ENCODE measurements around the gene MRPL18. TPM values are rescaled to one million over a fixed set of nuclear protein-coding genes. Genes with fewer than 3 reads are reported as not detected.

Gene MRPL18
- total and polyA plus RNA-seq, 9 of the 15 experiments (the other 6 are each of a cell fraction or from before 2014, with no cell fraction given) = 149 to 456 (median 196) TPM

DNA sequence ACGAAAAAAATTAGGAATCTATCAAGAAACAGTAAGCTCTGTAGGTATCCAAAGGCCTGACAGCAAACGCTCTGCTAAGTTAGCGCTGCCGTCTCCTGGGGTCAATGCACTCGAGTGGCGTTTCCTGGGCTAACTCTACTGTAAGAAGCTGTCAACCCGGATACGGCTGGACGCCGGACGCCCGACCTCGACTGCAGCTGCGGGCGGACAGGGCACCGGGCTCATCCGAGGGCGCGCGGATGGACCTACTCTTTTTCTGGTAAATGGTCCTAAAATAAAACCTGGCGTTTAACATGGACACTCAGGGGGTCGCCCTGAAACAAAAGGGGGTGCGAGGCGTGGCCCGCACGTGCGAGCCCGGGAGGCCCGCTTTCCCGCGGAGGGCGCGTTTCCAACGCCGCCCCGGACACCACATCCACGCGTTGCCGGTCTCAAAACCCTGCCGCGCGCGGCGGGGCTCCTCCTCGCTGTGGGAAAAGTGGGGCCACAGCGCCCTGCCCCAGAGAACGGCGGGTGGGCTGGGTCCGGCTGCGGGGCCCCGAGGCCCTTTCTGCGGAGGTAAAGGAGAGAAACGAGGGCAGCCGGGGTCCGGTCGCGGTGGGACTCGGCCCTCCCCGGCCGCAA is 1.4 kb upstream of the MRPL18 start:
- H3K27me3 ChIP-seq (ENCODE audit: control insufficient read depth in 2 of 2, insufficient read depth in 2 of 2, low read length in 2 of 2) = no peaks in the 10 kb centered on the region
- intact Hi-C loops (cut with micrococcal nuclease) = loop anchor here (1.0 to 2.0 kb wide), 3 partner anchors 17 to 312 kb away; no protein-coding TSS in a partner anchor
- H3K9me1 ChIP-seq (ENCODE audit: control insufficient read depth, insufficient read depth, low read length) = no peaks in the 10 kb centered on the region
- H4K20me1 ChIP-seq (replicated peaks; ENCODE audit: control insufficient read depth, insufficient read depth, low read length) = peaks cover 20% of the 10 kb centered on the region; the same call in 1 of the 2 replicates
- peak; percentile 48 to 74 (median 68) for DNase-seq (ENCODE audit: extremely low read depth in 1 of 4, low spot score in 3 of 4)
- FAIRE-seq = no peak
- ChIA-PET CTCF (ENCODE audit: low intra/inter-chr PET ratio) (interaction anchor here (1.4 kb wide), 1 partner anchor 97 kb away, joined by 3 read pairs; no protein-coding TSS in a partner anchor), POLR2A (interaction anchor here (0.6 to 4.6 kb wide), 19 partner anchors 9 to 201 kb away, joined by 3 to 37 read pairs (median 6); partner anchors contain the start of genes PNLDC1 and WTAP)
- WGBS (ENCODE audit: insufficient coverage, low coverage, missing lambda C conversion rate) = 1% methylated on average over 46 of the region's 60 CpGs
- peak overlapping the region; percentile 88 for H3K27ac ChIP-seq (ENCODE audit: extremely low read depth, low read depth, low read length)
- peak overlapping the region; percentile 82 for H2AFZ ChIP-seq (ENCODE audit: low read depth, low read length)
- H3K4me3 ChIP-seq = peak overlapping the region; percentile 93
- in situ Hi-C loops (cut with MboI) = no loop called here
- H3K9ac ChIP-seq (ENCODE audit: insufficient read depth in 1 of 2, low read depth in 2 of 2, low read length in 2 of 2) = peak overlapping the region; percentile 97 to 99
- ATAC-seq = peak; percentile 39
- H3K9me3 ChIP-seq (replicated peaks; ENCODE audit: control insufficient read depth, insufficient read depth, low read depth, low read length) = no peaks in the 10 kb centered on the region
- H3K36me3 ChIP-seq (ENCODE audit: control insufficient read depth, insufficient read depth, low read length) = peaks cover 78% of the 10 kb centered on the region
- peaks cover 97% of the 10 kb centered on the region for H3K79me2 ChIP-seq (ENCODE audit: control insufficient read depth, insufficient read depth, low read length)
- BruUV-seq (replicated peaks) = TSS peak; percentile 40
- peaks cover 14 to 22% of the 10 kb centered on the region in 2 experiments; a peak in 4 of 5 replicates for H3K4me1 ChIP-seq (replicated peaks in 1 of 2; ENCODE audit: control insufficient read depth in 2 of 2, insufficient read depth in 2 of 2, low read length in 2 of 2)
- peak overlapping the region; percentile 96 for H3K4me2 ChIP-seq (ENCODE audit: insufficient read depth, low read length)
- no peak for TF ChIP-seq MED1 (CRISPR knock-in tag; IDR thresholded peaks at IDR 0.05; ENCODE audit: borderline replicate concordance)
- TF ChIP-seq GTF2E2 (tag; IDR thresholded peaks at IDR 0.05) = peak; percentile 45; the same call in 1 of the 2 replicates
- 0 out of 2 replicates have a peak, but pooled peaks have one; percentile 13 for TF ChIP-seq ARID1B (IDR thresholded peaks at IDR 0.05)
- no peak for TF ChIP-seq MAFK (IDR thresholded peaks at IDR 0.05; ENCODE audit: low read length)
- 0 out of 2 replicates have a peak, but pooled peaks have one; percentile 0 for TF ChIP-seq TEAD4 (IDR thresholded peaks at IDR 0.05; ENCODE audit: low read length)
- TF ChIP-seq TEAD4 (CRISPR knock-in tag; IDR thresholded peaks at IDR 0.05; ENCODE audit: borderline replicate concordance) = no peak
- no peak for TF ChIP-seq SREBF2 (CRISPR knock-in tag; IDR thresholded peaks at IDR 0.05)
- no peak for TF ChIP-seq ZNF436 (CRISPR knock-in tag; IDR thresholded peaks at IDR 0.05)
- TF ChIP-seq DMBX1 (CRISPR knock-in tag; IDR thresholded peaks at IDR 0.05; ENCODE audit: borderline replicate concordance) = no peak
- TF ChIP-seq, protein P1, sequence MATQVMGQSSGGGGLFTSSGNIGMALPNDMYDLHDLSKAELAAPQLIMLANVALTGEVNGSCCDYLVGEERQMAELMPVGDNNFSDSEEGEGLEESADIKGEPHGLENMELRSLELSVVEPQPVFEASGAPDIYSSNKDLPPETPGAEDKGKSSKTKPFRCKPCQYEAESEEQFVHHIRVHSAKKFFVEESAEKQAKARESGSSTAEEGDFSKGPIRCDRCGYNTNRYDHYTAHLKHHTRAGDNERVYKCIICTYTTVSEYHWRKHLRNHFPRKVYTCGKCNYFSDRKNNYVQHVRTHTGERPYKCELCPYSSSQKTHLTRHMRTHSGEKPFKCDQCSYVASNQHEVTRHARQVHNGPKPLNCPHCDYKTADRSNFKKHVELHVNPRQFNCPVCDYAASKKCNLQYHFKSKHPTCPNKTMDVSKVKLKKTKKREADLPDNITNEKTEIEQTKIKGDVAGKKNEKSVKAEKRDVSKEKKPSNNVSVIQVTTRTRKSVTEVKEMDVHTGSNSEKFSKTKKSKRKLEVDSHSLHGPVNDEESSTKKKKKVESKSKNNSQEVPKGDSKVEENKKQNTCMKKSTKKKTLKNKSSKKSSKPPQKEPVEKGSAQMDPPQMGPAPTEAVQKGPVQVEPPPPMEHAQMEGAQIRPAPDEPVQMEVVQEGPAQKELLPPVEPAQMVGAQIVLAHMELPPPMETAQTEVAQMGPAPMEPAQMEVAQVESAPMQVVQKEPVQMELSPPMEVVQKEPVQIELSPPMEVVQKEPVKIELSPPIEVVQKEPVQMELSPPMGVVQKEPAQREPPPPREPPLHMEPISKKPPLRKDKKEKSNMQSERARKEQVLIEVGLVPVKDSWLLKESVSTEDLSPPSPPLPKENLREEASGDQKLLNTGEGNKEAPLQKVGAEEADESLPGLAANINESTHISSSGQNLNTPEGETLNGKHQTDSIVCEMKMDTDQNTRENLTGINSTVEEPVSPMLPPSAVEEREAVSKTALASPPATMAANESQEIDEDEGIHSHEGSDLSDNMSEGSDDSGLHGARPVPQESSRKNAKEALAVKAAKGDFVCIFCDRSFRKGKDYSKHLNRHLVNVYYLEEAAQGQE (IDR thresholded peaks at IDR 0.05; ENCODE audit: borderline replicate concordance) = no peak
- TF ChIP-seq, protein P1 (CRISPR knock-in tag; IDR thresholded peaks at IDR 0.05; ENCODE audit: low read depth) = peak; percentile 57; the same call in 1 of the 2 replicates
- no peak for TF ChIP-seq CHD4 (IDR thresholded peaks at IDR 0.05; ENCODE audit: insufficient read depth, insufficient replicate concordance, low read depth, low read length, poor library complexity, severe bottlenecking)
- no peak for TF ChIP-seq TRIM28 (IDR thresholded peaks at IDR 0.05)
- no peak for TF ChIP-seq ZNF551 (CRISPR knock-in tag; IDR thresholded peaks at IDR 0.05)
- TF ChIP-seq SMARCE1 (IDR thresholded peaks at IDR 0.05) = no peak
- TF ChIP-seq HDAC1 (IDR thresholded peaks at IDR 0.05) = peak in 1 of 2 experiments; percentile 7; a peak in 1 of 4 replicates

Data from K562 (cell line).